Measurements from ENCODE around the gene HEPACAM.

HEPACAM gene

GRCh38 chr11:124879493-124880289 is 56.2 kb downstream of the HEPACAM start:
- no peak overlapping the region for H3K4ac ChIP-seq (ENCODE audit: low read depth in 1 of 2, low read length in 2 of 2)
- H2AK5ac ChIP-seq (ENCODE audit: low read length, severe bottlenecking): no peak overlapping the region
- H3K18ac ChIP-seq (ENCODE audit: low read depth in 1 of 2, low read length in 2 of 2): no peak overlapping the region
- no peak overlapping the region for H4K8ac ChIP-seq (ENCODE audit: low read length)
- no peak overlapping the region for H3K4me2 ChIP-seq (ENCODE audit: low read length, poor library complexity, severe bottlenecking)
- peaks cover 9% of the 10 kb centered on the region for H3K79me1 ChIP-seq (replicated peaks; ENCODE audit: low read length, poor library complexity, severe bottlenecking)
- H2BK120ac ChIP-seq (ENCODE audit: low read depth, low read length): no peak overlapping the region
- no peak overlapping the region for H3K27ac ChIP-seq (ENCODE audit: low read length, poor library complexity, severe bottlenecking)
- no peak overlapping the region for H3K9ac ChIP-seq (ENCODE audit: low read length)
- 94% methylated on average over 13 of the region's 16 CpGs for WGBS
- H4K91ac ChIP-seq (ENCODE audit: low read length): no peak overlapping the region
- H3K9me3 ChIP-seq (ENCODE audit: control insufficient read depth, low read length): no peaks in the 10 kb centered on the region
- H2BK12ac ChIP-seq (ENCODE audit: low read length in 2 of 2): no peak overlapping the region
- H3K36me3 ChIP-seq (ENCODE audit: control insufficient read depth in 1 of 2, insufficient read depth in 2 of 2, low read depth in 1 of 2, low read length in 2 of 2): peaks cover 3 to 4% of the 10 kb centered on the region in 2 experiments
- H3K4me3 ChIP-seq (ENCODE audit: insufficient read depth in 1 of 2, low read depth in 1 of 2, low read length in 2 of 2): no peak overlapping the region
- H2AFZ ChIP-seq (ENCODE audit: low read depth, low read length): no peak overlapping the region
- DNase-seq: no peak
- H3K27me3 ChIP-seq (ENCODE audit: control insufficient read depth in 1 of 2, insufficient read depth in 1 of 2, low read length in 2 of 2): peaks cover 5% of the 10 kb centered on the region in 2 experiments
- no peak overlapping the region for H2BK15ac ChIP-seq (ENCODE audit: low read depth, poor library complexity, severe bottlenecking)
- peaks cover 19% of the 10 kb centered on the region for H3K4me1 ChIP-seq (ENCODE audit: control insufficient read depth, insufficient read depth, low read depth, low read length)
- H3K23ac ChIP-seq (ENCODE audit: low read length in 2 of 2): no peak overlapping the region
- H2BK5ac ChIP-seq (ENCODE audit: low read depth, low read length, poor library complexity, severe bottlenecking): no peak overlapping the region
- no peak overlapping the region for H3K14ac ChIP-seq (ENCODE audit: low read length in 2 of 2)

GRCh38 chr11:124878759-124879492 is 56.9 kb downstream of the HEPACAM start:
- Histone ChIP-seq H3K4ac (ENCODE audit: low read depth in 1 of 2, low read length in 2 of 2) (no peak overlapping the region), H3K79me1 (replicated peaks; ENCODE audit: low read length, poor library complexity, severe bottlenecking) (peaks cover 9% of the 10 kb centered on the region), H3K4me2 (ENCODE audit: low read length, poor library complexity, severe bottlenecking) (no peak overlapping the region), H3K23ac (ENCODE audit: low read length in 2 of 2) (no peak overlapping the region), H4K8ac (ENCODE audit: low read length) (no peak overlapping the region), H2BK12ac (ENCODE audit: low read length in 2 of 2) (no peak overlapping the region), H3K4me1 (ENCODE audit: control insufficient read depth, insufficient read depth, low read depth, low read length) (peaks cover 19% of the 10 kb centered on the region), H3K18ac (ENCODE audit: low read depth in 1 of 2, low read length in 2 of 2) (no peak overlapping the region), H3K9me3 (ENCODE audit: control insufficient read depth, low read length) (no peaks in the 10 kb centered on the region), H3K27ac (ENCODE audit: low read length, poor library complexity, severe bottlenecking) (no peak overlapping the region), H2AFZ (ENCODE audit: low read depth, low read length) (no peak overlapping the region), H3K4me3 (ENCODE audit: insufficient read depth in 1 of 2, low read depth in 1 of 2, low read length in 2 of 2) (no peak overlapping the region), H3K27me3 (ENCODE audit: control insufficient read depth in 1 of 2, insufficient read depth in 1 of 2, low read length in 2 of 2) (peaks cover 12% of the 10 kb centered on the region in 2 experiments), H2AK5ac (ENCODE audit: low read length, severe bottlenecking) (no peak overlapping the region), H3K9ac (ENCODE audit: low read length) (no peak overlapping the region), H2BK120ac (ENCODE audit: low read depth, low read length) (no peak overlapping the region), H3K14ac (ENCODE audit: low read length in 2 of 2) (no peak overlapping the region), H2BK15ac (ENCODE audit: low read depth, poor library complexity, severe bottlenecking) (no peak overlapping the region), H3K36me3 (ENCODE audit: control insufficient read depth in 1 of 2, insufficient read depth in 2 of 2, low read depth in 1 of 2, low read length in 2 of 2) (peaks cover 0 to 3% of the 10 kb centered on the region in 2 experiments), H4K91ac (ENCODE audit: low read length) (peak overlapping the region; percentile 11), H2BK5ac (ENCODE audit: low read depth, low read length, poor library complexity, severe bottlenecking) (no peak overlapping the region)
- no peak for DNase-seq
- 97% methylated on average over 11 of the region's 11 CpGs for WGBS

GRCh38 chr11:124877910-124878758 is 57.7 kb downstream of the HEPACAM start:
- Histone ChIP-seq H2BK120ac (ENCODE audit: low read depth, low read length) (no peak overlapping the region), H2AFZ (ENCODE audit: low read depth, low read length) (no peak overlapping the region), H3K9me3 (ENCODE audit: control insufficient read depth, low read length) (no peaks in the 10 kb centered on the region), H3K18ac (ENCODE audit: low read depth in 1 of 2, low read length in 2 of 2) (no peak overlapping the region), H3K23ac (ENCODE audit: low read length in 2 of 2) (no peak overlapping the region), H3K4me2 (ENCODE audit: low read length, poor library complexity, severe bottlenecking) (no peak overlapping the region), H2BK5ac (ENCODE audit: low read depth, low read length, poor library complexity, severe bottlenecking) (no peak overlapping the region), H4K91ac (ENCODE audit: low read length) (peak overlapping the region; percentile 11), H3K4ac (ENCODE audit: low read depth in 1 of 2, low read length in 2 of 2) (no peak overlapping the region), H2BK12ac (ENCODE audit: low read length in 2 of 2) (no peak overlapping the region), H3K79me1 (replicated peaks; ENCODE audit: low read length, poor library complexity, severe bottlenecking) (peaks cover 9% of the 10 kb centered on the region), H3K4me1 (ENCODE audit: control insufficient read depth, insufficient read depth, low read depth, low read length) (peaks cover 19% of the 10 kb centered on the region), H2AK5ac (ENCODE audit: low read length, severe bottlenecking) (no peak overlapping the region), H3K4me3 (ENCODE audit: insufficient read depth in 1 of 2, low read depth in 1 of 2, low read length in 2 of 2) (peak overlapping the region in 1 of 2 experiments; percentile 84), H3K27ac (ENCODE audit: low read length, poor library complexity, severe bottlenecking) (no peak overlapping the region), H3K9ac (ENCODE audit: low read length) (no peak overlapping the region), H4K8ac (ENCODE audit: low read length) (peak overlapping the region; percentile 20), H3K36me3 (ENCODE audit: control insufficient read depth in 1 of 2, insufficient read depth in 2 of 2, low read depth in 1 of 2, low read length in 2 of 2) (peaks cover 0 to 3% of the 10 kb centered on the region in 2 experiments), H3K14ac (ENCODE audit: low read length in 2 of 2) (no peak overlapping the region), H3K27me3 (ENCODE audit: control insufficient read depth in 1 of 2, insufficient read depth in 1 of 2, low read length in 2 of 2) (peaks cover 20% of the 10 kb centered on the region in 2 experiments), H2BK15ac (ENCODE audit: low read depth, poor library complexity, severe bottlenecking) (no peak overlapping the region)
- no peak for DNase-seq
- 85% methylated on average over 15 of the region's 17 CpGs for WGBS

DNA sequence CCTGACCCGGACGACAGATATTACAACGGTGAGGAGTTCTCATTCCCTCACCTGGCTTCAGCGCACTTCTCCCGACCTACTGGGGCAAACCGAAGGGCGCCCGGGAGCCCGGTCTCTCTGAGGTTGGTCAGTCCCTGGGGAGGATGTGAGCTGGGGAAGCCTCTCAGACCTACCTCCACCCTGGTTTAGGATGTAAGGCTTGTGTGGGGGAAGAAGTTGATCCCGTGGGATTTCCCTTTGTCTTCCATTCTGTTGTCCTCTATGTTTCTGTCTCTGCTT is 58.3 kb downstream of the HEPACAM start:
- Histone ChIP-seq H3K14ac (ENCODE audit: low read length in 2 of 2) (no peak overlapping the region), H4K91ac (ENCODE audit: low read length) (no peak overlapping the region), H3K4me3 (ENCODE audit: insufficient read depth in 1 of 2, low read depth in 1 of 2, low read length in 2 of 2) (peak overlapping the region in 1 of 2 experiments; percentile 84), H3K79me1 (replicated peaks; ENCODE audit: low read length, poor library complexity, severe bottlenecking) (peaks cover 9% of the 10 kb centered on the region), H2BK120ac (ENCODE audit: low read depth, low read length) (no peak overlapping the region), H3K4me1 (ENCODE audit: control insufficient read depth, insufficient read depth, low read depth, low read length) (peaks cover 16% of the 10 kb centered on the region), H3K36me3 (ENCODE audit: control insufficient read depth in 1 of 2, insufficient read depth in 2 of 2, low read depth in 1 of 2, low read length in 2 of 2) (peaks cover 0 to 3% of the 10 kb centered on the region in 2 experiments), H2AFZ (ENCODE audit: low read depth, low read length) (no peak overlapping the region), H3K9me3 (ENCODE audit: control insufficient read depth, low read length) (no peaks in the 10 kb centered on the region), H3K23ac (ENCODE audit: low read length in 2 of 2) (no peak overlapping the region), H3K4me2 (ENCODE audit: low read length, poor library complexity, severe bottlenecking) (no peak overlapping the region), H2BK15ac (ENCODE audit: low read depth, poor library complexity, severe bottlenecking) (no peak overlapping the region), H3K27ac (ENCODE audit: low read length, poor library complexity, severe bottlenecking) (no peak overlapping the region), H3K27me3 (ENCODE audit: control insufficient read depth in 1 of 2, insufficient read depth in 1 of 2, low read length in 2 of 2) (peaks cover 26% of the 10 kb centered on the region in 2 experiments), H2BK12ac (ENCODE audit: low read length in 2 of 2) (no peak overlapping the region), H3K18ac (ENCODE audit: low read depth in 1 of 2, low read length in 2 of 2) (peak overlapping the region in 1 of 2 experiments; percentile 13), H2AK5ac (ENCODE audit: low read length, severe bottlenecking) (no peak overlapping the region), H3K9ac (ENCODE audit: low read length) (peak overlapping the region; percentile 97), H2BK5ac (ENCODE audit: low read depth, low read length, poor library complexity, severe bottlenecking) (no peak overlapping the region), H4K8ac (ENCODE audit: low read length) (no peak overlapping the region), H3K4ac (ENCODE audit: low read depth in 1 of 2, low read length in 2 of 2) (no peak overlapping the region)
- DNase-seq: no peak
- 73% methylated on average over 10 of the region's 10 CpGs for WGBS
